GM19023 (cell line): Measurements from ENCODE around the gene SFSWAP.
"Not testable (repeated sequence)": the region's sequence is repeated elsewhere in the genome, so short reads cannot be mapped to it uniquely, and the experiment has no call there.

ENCODE experiments used
- ATAC-seq: cut with Tn5 transposase; IDR thresholded peaks from one replicate; pipeline ENCODE4 v1.9.1; 2021; ENCODE audit warnings: mild to moderate bottlenecking, moderate library complexity; ENCODE audit not compliant: unreplicated experiment

SFSWAP gene

DNA sequence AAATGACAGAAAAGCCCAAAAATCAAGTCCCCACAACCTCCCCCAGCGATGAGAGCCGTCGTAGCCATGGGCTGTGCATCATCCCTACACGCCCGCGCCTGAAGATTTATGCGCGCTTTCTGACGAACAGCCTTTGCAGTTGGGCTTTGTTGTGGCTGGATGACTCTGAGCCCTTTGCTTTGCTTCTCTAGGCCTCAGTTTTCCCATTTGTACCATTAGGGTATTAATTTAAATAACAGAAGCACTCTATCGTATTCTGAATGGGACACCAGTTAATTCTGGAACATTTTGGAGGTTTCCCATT is 24.2 kb downstream of the SFSWAP start:
- ATAC-seq = no peak

GRCh38 chr12:131735476-131736445 is 24.9 kb downstream of the SFSWAP start:
- ATAC-seq = no peak

- no peak for ATAC-seq
Measured at GRCh38 chr12:131736446-131737149, 25.7 kb downstream of the SFSWAP start.

DNA sequence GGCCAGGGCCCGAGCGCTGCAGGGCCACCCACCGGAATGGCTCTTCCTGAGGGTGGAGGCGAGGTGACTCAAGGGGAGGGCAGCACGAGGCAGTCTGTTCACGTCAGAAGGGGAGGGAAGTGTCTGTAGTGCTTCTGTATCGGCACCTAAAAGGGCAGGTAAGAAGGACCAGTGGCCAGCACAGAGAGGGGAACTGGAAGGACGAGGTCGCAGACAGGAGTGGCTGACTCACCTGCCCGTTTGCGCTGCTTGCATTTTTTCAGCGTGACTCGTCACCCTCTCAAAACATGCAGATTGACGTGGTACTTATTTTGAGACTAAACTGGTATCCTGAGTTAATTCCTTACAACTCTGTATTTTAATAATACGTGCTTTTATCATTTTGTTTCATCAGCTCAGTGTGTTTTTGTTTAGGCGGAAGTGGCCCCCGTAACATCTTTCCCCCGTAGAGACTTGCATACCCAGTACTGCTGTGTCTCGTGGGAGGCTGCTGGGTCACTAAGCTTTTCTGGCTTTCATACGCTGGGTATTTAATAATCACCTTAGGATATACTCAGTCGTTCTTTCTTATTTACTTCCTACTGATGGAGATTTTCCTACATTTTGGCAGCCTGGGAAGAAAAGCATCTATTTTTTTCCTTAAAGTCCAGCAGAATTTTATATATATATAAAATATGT is 26.4 kb downstream of the SFSWAP start:
- no peak for ATAC-seq

GRCh38 chr12:131738196-131738595 is 27.3 kb downstream of the SFSWAP start:
- ATAC-seq = no peak

DNA sequence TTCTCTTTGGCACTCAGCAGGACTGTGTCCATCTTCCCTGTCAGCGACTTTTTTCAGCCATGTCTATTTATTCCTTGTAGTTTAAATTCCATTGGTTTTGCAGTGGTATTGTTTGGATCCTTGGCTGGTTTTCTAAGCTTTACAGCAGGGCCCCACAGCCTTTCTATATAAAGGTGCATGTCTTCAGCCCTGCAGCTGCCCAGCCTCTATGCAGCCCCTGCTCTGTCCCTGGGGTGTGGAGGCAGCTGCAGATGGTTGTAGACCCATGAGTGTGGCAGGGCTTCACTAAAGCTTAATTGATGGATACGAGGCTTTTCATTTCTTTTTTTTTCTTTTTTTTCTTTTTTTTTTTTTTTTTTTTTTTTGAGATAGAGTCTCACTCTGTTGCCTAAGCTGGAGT is 29.7 kb downstream of the SFSWAP start:
- ATAC-seq = no peak

DNA sequence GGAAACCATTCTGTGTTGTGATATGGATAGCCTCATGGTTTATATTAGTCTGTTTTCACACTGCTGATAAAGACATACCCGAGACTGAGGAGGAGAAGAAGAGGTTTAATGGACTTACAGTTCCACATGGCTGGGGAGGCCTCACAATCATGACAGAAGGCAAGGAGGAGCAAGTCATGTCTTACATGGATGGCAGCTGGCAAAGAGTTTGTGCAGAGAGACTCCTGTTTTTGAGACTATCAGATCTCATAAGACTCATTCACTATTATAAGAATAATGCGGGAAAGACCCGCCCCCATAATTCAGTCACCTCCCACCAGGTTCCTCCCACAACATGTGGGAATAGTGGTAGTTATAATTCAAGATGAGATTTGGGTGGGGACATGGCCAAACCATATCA is 31.9 kb downstream of the SFSWAP start:
- not testable (repeated sequence) for ATAC-seq

DNA sequence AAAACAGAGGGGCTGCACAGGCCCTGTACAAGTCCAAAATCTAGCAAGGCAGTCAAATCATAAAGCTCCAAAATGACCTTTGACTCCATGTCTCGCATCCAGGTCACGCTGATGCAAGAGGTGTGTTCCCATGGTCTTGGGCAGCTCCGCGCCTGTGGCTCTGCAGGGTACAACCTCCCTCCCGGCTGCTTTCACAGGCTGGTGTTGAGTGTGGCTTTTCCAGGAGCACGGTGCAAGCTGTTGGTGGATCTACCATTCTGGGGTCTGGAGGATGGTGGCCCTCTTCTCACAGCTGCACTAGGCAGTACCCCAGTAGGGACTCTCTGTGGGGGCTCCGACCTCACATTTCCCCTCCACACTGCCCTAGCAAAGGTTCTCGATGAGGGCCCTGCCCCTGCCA is 32.5 kb downstream of the SFSWAP start:
- not testable (repeated sequence) for ATAC-seq

DNA sequence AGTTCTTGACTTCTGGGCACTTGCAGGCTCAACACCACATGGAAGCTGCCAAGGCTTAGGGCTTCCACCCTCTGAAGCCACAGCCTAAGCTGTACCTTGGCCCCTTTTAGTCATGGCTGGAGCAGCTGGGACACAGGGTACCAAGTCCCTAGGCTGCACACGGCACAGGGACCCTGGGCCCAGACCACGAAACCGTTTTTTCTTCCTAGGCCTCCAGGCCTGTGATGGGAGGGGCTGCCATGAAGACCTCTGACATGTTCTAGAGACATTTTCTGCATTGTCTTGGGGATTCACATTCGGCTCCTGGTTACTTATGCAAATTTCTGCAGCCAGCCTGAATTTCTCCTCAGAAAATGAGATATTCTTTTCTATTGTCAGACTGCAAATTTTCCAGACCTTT is 33.0 kb downstream of the SFSWAP start:
- ATAC-seq = not testable (repeated sequence)

GRCh38 chr12:131744675-131745074 is 33.8 kb downstream of the SFSWAP start:
- not testable (repeated sequence) for ATAC-seq

DNA sequence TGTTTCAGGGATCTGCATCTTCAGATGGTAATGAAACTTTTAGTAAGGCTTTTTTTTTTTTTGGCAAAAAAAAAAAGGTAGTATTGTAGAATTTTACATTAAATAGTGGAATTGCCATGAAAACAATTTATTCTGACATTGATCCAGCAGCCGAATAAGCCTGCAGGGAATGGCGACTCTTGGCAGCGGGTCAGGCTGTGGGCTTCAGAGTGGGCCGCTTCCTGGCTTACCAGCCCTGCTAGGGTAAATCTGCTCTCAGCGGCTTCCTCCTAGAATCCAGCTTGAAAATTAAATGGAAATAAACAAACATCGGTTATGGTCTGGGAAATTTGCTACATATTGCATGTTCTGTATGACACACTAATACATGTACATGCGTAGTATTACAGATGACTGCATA is 34.8 kb downstream of the SFSWAP start:
- no peak for ATAC-seq

DNA sequence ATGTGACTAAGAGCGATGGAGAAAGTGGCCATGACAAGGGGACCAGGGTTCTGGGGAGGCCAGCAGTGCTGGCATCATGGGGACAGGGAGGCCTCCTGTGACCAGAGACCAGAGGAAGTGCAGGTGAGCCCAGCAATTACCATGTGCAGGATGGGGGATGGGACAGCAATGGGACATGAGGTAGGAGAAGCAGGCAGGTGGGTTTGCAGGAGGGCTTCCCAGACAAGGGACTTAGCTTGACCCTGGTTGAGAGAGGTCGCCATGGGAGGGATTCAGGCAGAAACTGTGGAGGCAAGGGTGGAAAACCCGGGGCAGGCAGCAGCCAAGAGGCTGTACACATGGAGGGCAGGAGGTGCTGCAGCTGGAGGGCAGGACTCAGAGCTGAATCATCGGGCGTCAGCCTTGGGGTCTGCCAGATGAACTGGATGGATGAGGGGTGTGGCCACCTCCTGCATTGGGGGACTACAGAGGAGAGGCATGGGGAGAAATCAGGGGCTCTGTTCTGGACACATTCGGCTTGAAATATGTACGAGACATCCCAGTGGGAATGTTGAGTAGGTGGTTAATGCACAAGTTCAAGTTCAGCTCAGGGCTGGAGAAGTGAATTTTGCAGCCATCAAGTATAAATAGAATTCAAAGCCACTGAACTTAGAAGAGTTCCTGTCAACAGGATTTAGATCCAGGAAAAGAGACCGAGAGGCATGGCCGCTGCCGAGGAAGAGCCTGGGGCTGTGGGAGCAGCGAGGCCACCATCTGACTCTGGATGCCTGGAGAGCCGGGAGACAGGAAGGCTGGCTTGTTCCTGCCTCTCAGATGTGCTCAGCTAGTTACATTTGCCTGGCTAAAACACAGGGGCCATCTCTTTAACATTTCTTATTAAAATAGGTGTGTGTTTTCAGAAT is 36.6 kb downstream of the SFSWAP start:
- no peak for ATAC-seq

DNA sequence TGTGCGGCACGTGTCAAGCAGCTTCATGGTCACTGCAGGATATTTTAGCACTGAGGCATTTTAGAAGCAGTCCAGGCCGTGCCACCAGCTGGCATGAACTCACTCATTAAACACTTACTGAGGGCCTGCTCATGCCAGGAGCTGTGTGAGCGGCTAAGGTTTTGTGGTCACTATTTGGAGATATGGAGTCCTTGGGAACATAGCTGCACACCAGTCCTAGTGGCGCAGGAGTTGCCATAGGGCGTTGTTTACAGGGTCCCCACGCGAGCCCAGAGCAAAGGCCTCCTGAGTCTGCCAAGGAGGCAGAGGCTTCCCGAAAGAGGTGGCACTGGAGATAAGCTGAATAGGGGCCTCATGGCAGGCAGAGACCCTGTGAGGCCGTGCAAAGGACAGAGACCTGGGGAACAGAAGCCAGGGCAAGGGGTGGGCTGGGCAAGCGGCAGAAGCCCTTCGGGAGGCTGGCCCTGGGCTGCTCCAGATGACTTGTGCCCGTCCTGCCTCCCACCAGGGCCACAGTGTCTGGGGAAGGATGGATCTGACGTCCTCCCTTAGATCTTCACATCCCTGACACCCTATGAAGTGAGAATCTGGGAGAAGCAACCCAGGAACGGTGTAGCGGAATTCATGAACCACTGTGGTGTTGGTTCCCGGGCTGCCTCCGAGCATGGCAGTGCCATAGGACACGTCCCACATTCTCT is 38.9 kb downstream of the SFSWAP start:
- ATAC-seq = no peak

DNA sequence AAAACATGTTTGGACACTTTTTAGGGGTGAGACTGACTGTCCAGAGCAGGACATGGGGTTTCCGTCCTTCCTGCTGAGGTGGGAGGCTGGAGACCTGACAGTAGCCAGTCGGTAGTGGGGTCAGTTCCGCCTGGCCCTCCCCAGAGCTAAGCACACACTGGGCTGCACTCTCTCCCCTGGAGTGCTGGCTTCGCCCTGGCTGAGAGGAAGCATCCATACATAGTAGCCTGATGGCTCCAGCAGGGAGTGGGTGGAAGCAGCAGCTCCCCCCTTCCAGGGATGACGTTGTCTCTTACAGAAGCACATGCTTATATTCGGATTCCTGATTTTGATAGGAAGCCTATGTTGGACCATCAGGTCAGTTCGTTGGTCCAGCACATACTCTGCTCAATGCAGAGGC is 40.4 kb downstream of the SFSWAP start:
- ATAC-seq = no peak

- no peak for ATAC-seq
Measured at GRCh38 chr12:131752451-131752850, 41.6 kb downstream of the SFSWAP start.

- no peak for ATAC-seq
Measured at GRCh38 chr12:131753005-131753404, 42.1 kb downstream of the SFSWAP start.

DNA sequence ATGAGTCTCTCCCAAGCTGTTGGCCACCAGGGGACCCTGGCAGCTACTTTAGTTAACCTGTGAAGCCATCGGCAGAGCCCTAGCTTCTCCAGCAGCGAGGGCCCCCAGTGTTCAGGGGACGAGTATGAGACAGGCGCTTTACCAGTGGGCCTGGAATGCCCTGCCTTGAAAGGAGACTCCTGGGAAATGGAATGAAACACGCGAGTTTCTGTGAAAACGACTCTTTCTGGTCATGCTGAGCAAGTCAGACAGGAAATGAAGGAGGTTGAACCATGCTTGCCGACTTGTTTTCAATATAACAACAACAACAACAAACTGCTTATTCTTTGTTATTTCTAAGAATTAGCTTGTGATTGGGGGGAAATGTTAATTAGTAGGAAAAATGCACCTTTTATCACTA is 42.9 kb downstream of the SFSWAP start:
- no peak for ATAC-seq

DNA sequence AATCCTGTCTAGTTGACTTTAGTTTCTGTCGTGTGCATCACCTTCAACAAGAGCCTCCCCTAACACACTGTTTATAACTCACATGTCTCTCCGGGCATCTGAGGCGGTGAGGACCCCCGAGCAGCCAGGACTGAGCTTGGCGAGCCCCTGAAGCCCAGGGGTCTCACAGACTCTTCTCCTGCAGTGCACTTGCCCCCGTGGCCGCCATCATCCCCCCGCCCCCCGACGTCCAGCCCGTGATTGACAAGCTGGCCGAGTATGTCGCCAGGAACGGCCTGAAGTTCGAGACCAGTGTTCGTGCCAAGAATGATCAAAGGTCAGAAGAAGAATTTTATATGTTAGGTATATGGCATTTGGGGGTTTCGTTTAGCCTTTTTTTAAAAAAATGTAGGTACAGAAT is 43.3 kb downstream of the SFSWAP start:
- no peak for ATAC-seq

DNA sequence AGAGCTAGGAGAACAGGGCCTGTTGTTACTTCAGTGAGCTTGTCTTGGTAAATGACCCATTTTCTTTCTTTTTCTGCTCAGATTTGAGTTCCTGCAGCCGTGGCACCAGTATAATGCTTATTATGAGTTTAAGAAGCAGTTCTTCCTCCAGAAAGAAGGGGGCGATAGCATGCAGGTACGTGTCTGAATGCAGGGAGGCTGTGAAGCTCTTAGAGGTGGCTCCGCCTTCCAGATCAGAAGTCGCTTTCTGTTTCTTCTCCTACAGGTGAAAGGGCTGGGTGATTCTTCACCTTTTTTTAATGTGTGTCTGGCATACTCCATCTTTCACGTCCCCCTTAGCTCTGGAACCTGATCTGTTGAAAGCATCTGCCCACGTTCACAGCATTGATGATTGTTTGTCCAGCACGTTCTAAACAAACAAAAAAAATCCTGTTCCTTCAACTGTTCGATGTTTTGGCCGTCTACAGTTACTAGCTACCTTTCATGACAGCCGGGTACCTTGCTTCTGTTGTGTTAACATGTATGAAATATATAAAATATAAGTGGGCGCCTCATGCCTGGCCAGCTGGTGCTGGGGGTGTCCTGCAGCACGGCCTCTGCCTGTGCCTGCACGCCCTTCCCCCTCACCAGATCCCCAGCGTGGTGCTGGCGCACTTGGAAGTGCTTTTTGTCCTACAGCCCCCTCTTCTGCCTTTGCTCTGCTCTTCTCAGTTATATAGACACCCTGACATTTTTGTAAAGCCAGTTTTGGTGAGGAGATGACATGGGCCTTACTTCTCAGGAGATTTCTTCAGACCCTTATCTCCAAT is 44.6 kb downstream of the SFSWAP start:
- no peak for ATAC-seq
